AG09319 (cell line): ENCODE measurements around the gene FBLIM1.
A peak's percentile ranks its signal among the peaks of the same experiment; 100 is the strongest.

Source experiments
- DNase-seq: peaks from one replicate; pipeline ENCODE4 v3.0.0-alpha.2; 2010; ENCODE audit warnings: low read depth; ENCODE audit errors: extremely low read depth
- TF ChIP-seq, protein P1 (sequence below): IDR thresholded peaks from 2 replicates; pipeline ENCODE4 v1.5.1; 2011; ENCODE audit warnings: low read depth, mild to moderate bottlenecking, inconsistent platforms, low read length, moderate library complexity

The FBLIM1 gene, protein sequence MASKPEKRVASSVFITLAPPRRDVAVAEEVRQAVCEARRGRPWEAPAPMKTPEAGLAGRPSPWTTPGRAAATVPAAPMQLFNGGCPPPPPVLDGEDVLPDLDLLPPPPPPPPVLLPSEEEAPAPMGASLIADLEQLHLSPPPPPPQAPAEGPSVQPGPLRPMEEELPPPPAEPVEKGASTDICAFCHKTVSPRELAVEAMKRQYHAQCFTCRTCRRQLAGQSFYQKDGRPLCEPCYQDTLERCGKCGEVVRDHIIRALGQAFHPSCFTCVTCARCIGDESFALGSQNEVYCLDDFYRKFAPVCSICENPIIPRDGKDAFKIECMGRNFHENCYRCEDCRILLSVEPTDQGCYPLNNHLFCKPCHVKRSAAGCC

DNA sequence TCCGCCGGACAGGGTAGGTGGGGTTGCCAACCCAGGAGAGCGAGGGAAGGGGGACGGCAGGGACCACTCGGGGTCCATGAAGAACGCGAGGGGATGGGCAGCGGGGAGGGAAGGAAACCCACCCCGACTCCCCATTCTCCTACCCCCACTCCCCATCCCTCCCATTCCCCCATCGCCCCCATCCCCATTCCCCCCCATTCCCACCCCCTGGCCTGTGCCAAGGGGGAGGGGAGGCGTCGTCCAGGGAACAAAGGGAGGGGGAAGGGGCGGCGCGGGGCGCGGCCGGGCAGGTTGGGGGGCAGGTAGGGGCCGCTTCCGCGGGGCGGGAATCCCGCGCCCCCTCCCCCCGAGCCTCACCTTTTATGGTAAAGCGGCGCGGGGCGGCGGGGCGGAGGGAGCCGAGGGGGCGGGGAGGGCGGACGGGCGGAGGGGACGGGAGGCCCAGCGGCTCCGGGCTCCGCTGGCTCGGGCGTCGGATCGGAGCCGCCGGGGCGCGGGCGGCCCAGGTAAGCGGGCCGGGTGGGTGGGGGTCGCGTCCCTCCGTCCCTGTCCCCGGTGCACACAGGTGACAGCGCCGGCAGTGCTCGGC lies at the start of gene FBLIM1:
Gene FBLIM1 (plus strand): TSS at position 453 of the 589 bp plus-strand sequence. CDS start 6,189 bp downstream, outside the sequence.
- TF ChIP-seq, protein P1, sequence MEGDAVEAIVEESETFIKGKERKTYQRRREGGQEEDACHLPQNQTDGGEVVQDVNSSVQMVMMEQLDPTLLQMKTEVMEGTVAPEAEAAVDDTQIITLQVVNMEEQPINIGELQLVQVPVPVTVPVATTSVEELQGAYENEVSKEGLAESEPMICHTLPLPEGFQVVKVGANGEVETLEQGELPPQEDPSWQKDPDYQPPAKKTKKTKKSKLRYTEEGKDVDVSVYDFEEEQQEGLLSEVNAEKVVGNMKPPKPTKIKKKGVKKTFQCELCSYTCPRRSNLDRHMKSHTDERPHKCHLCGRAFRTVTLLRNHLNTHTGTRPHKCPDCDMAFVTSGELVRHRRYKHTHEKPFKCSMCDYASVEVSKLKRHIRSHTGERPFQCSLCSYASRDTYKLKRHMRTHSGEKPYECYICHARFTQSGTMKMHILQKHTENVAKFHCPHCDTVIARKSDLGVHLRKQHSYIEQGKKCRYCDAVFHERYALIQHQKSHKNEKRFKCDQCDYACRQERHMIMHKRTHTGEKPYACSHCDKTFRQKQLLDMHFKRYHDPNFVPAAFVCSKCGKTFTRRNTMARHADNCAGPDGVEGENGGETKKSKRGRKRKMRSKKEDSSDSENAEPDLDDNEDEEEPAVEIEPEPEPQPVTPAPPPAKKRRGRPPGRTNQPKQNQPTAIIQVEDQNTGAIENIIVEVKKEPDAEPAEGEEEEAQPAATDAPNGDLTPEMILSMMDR = no peak
- no peak for DNase-seq

DNA sequence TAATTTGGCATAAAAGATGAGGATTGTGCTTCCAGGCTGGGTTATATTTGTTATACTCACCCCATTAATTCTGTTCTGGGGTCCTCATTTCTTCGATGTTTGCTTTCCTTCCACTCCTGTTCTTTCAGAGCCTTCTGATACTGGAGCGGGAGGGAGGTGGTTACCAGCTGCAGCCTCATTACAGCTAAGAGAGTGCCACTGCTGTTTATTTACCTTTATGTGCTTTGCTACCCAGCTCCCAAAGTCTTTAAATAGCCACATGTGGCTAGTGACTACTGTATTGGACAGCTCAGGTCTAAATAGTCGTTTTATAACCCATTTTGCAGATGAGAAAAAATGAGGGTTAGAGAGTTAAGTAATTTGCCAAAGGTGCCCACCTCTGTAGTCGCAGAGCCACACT lies 49.4 kb upstream of the FBLIM1 start:
- TF ChIP-seq, protein P1 = no peak
- DNase-seq = no peak

DNA sequence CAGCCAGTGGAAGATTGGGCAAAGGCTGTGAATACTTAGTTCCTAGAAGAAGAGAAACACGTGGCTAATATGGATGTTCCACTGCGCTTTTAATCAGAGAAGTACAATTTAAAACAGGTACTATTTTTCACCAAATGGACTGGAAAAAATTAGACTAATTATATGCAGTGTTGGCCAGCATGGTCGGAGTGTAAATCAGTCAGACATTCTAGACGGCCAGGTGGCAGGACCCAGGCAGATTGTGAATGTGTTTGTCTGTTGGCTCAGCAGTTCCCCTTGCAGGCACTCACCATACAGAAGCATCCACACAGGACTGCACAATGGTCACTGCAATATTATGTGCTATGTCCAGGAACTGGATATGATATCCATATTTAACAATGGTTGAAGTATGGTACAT lies 46.4 kb upstream of the FBLIM1 start:
- no peak for DNase-seq
- TF ChIP-seq, protein P1 = no peak

DNA sequence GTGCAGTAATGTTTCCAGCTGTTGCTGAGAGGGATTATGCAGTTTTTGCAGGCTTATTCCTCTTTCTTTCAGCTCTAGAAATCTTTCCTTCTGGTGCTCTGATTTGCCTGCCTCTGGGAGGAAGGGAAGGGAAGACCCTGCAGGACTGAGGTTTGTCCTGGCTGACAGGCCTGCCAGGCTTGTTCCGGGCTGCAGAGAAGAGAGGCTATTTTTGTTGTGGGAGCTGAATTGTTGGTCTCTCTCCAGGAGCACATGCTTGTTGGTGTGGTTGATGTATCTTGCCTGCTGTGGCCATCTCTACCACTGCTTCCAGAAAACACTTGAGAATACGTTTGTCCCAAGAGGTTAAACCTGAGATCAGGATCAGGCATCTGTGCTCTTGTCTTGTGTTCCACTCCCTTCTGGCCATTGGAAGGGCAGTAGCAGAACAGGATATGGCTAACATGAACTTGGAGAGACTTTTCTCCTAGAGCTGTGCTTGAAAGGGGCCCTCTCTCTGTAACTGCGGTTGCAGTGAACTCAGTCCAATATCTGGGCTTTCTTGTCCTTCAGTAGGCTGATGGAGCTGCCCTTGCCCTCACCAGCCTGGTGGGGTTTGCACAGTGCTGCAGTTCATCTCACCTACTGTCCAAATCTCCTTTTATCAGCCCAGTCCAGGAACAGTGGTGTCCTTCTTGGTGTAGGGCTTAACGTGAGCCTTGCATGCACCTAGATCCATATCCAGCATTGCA lies 44.0 kb upstream of the FBLIM1 start:
- peak; percentile 7 for DNase-seq
- TF ChIP-seq, protein P1 = no peak

DNA sequence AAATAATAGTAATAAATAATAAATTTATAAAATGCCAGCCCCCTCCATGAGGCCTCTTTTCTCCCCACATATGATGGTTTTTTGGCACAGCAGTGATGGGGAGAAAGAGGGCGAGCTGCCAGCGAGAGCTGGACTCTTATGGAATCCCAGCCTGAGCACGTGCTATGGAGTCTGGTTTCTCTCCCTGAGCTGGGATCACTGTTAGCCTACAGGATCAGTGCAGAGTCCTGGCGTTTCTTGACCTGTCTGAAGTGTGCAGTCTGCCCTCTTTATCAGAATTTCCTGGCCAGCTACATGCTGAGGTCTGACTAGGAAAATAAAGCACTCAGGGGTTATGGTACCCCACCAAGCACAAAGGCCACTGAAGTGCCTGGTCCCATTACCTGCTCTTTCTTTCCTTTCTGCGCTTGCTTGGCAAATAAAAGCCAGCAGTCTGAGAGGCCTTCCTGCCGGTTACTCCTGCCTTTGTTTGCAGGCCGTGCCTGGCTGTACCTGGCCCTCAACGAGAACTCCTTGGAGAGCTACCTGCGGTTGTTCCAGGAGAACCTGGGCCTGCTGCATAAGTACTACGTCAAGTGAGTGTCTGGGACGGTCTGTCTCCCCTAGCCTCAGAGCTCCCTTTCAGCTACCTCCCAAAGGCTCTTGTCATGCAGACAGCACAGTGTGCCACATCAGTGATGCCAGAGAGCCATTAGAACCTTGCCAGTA lies 41.0 kb upstream of the FBLIM1 start:
- no peak for DNase-seq
- TF ChIP-seq, protein P1 = no peak

DNA sequence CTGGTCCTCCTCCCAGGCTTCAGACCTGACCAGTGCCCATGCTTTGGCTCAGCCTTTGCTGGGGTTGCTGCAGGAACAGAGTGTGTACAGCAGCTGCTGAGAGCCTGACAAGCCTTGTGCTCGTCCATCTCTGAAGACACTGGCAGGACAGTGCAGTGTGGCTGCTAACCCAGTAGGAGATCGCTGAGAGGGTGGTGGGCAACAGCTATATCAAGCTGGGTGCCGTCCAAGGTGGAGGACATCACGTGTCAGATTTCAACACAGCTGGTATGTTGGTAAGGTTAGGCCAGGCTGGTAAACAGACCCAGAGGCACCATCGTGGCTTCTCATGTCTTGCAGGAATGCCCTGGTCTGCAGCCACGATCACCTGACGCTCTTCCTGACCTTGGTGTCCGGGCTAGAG lies 40.4 kb upstream of the FBLIM1 start:
- TF ChIP-seq, protein P1 = no peak
- no peak for DNase-seq
